GM19463 (cell line): ENCODE measurements around the gene DBNDD1.
"Not testable (repeated sequence)": the region's sequence is repeated elsewhere in the genome, so short reads cannot be mapped to it uniquely, and the experiment has no call there.

ENCODE experiments used
- ATAC-seq: cut with Tn5 transposase; IDR thresholded peaks from one replicate; pipeline ENCODE4 v1.9.1; 2021; ENCODE audit warnings: mild to moderate bottlenecking, moderate library complexity; ENCODE audit not compliant: unreplicated experiment

The DBNDD1 gene

GRCh38 chr16:90012991-90013745, 6.1 kb downstream of the DBNDD1 start:
- no peak for ATAC-seq

GRCh38 chr16:90011908-90012501, 7.3 kb downstream of the DBNDD1 start:
- no peak for ATAC-seq

- ATAC-seq: no peak
These were observed 7.8 kb downstream of the DBNDD1 start for GRCh38 chr16:90011508-90011819.

- no peak for ATAC-seq
These were observed 8.4 kb downstream of the DBNDD1 start for GRCh38 chr16:90010676-90011507.

- no peak for ATAC-seq
These were observed 9.9 kb downstream of the DBNDD1 start for GRCh38 chr16:90009172-90009899.

GRCh38 chr16:90008708-90009145, 10.5 kb downstream of the DBNDD1 start:
- peak; percentile 73 for ATAC-seq

- not testable (repeated sequence) for ATAC-seq
These were observed 11.5 kb downstream of the DBNDD1 start for GRCh38 chr16:90007635-90008234.

GRCh38 chr16:90007015-90007414, 12.2 kb downstream of the DBNDD1 start:
- no peak for ATAC-seq

- ATAC-seq: no peak
These were observed 13.1 kb downstream of the DBNDD1 start for GRCh38 chr16:90005956-90006663.

- no peak for ATAC-seq
These were observed 14.7 kb downstream of the DBNDD1 start for GRCh38 chr16:90004577-90004976.

GRCh38 chr16:90002759-90003158, 16.5 kb downstream of the DBNDD1 start:
- no peak for ATAC-seq

- no peak for ATAC-seq
These were observed 17.3 kb downstream of the DBNDD1 start for GRCh38 chr16:90001761-90002503.

- no peak for ATAC-seq
These were observed 18.4 kb downstream of the DBNDD1 start for GRCh38 chr16:90000733-90001427.

- ATAC-seq: no peak
These were observed 19.3 kb downstream of the DBNDD1 start for GRCh38 chr16:89999831-90000574.

- no peak for ATAC-seq
These were observed 23.1 kb downstream of the DBNDD1 start for GRCh38 chr16:89996178-89996489.

GRCh38 chr16:89995475-89996177, 23.6 kb downstream of the DBNDD1 start:
- ATAC-seq: not testable (repeated sequence)

GRCh38 chr16:89994721-89995474, 24.4 kb downstream of the DBNDD1 start:
- ATAC-seq: not testable (repeated sequence)
